Measurements from ENCODE around the gene ZNF850. TPM values are rescaled to one million over a fixed set of nuclear protein-coding genes. Genes with fewer than 3 reads are reported as not detected.
"Not testable (repeated sequence)": the region's sequence is repeated elsewhere in the genome, so short reads cannot be mapped to it uniquely, and the experiment has no call there.

Gene ZNF850
- total and polyA plus RNA-seq, 2 donors: 0.78 to 1.7 TPM

DNA sequence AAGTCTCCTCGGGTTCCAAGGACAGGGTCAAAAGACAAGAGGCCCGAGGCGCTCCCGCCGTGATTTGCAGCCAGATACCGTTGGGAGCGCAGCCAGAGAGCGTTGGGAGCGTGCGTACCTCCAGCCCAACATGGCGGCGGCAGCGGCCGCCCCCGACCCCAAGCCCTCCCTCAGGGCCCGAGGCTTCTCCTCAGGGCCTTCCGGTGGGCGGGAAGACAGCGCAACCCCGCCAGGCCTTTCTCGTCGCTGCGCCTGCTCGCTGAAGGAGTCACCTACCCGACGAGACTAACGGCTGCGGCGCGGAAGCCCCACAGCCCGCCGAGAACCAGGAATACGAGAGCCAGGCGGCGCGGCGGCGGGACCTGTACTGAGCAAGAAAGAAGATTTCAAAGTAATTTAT is 3.2 kb upstream of the ZNF850 start:
- Histone ChIP-seq H3K27ac (ENCODE audit: low read depth in 1 of 2, low read length in 1 of 2) (no peak overlapping the region), H3K4me1 (ENCODE audit: control insufficient read depth in 2 of 2, insufficient read depth in 2 of 2, low read length in 2 of 2) (peaks cover 7 to 12% of the 10 kb centered on the region in 2 donors), H3K4me3 (ENCODE audit: low read length in 2 of 2) (peak overlapping the region in 1 of 2 donors; percentile 13), H3K9me3 (ENCODE audit: control insufficient read depth in 2 of 2, insufficient read depth in 1 of 2, low read length in 1 of 2) (peaks cover 3 to 37% of the 10 kb centered on the region in 2 donors), H3K36me3 (ENCODE audit: control insufficient read depth in 2 of 2, insufficient read depth in 2 of 2, low read length in 1 of 2) (no peaks in the 10 kb centered on the region), H3K27me3 (ENCODE audit: control insufficient read depth in 2 of 2, insufficient read depth in 1 of 2, low read length in 1 of 2) (no peaks in the 10 kb centered on the region)
- 56% methylated on average over 38 of the region's 38 CpGs for WGBS
- no peak for DNase-seq (ENCODE audit: low read depth in 6 of 9, low spot score in 9 of 9)

DNA sequence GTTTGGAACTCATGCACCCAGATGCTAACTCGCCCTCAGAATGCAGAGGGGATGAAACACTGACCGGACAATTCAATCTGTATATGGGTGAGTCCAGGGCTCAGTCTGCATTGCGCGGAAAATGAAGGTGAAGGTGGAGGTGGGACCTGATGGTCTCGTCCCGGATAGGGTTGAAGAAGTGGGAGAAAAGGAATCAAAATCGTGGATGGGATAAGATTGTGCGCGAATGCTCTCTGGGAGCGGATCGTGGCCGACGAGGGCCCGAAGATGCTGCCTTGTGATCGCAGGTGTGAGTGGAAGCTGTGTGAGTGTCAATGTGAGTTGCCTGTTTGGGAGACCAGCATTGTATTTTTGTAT is 594 bp upstream of the ZNF850 start:
- H3K4me3 ChIP-seq (ENCODE audit: low read length in 2 of 2): peak overlapping the region; percentile 75 to 81
- H3K4me1 ChIP-seq (ENCODE audit: control insufficient read depth in 2 of 2, insufficient read depth in 2 of 2, low read length in 2 of 2): peaks cover 7 to 12% of the 10 kb centered on the region in 2 donors
- peaks cover 3 to 42% of the 10 kb centered on the region in 2 donors for H3K9me3 ChIP-seq (ENCODE audit: control insufficient read depth in 2 of 2, insufficient read depth in 1 of 2, low read length in 1 of 2)
- DNase-seq (ENCODE audit: low read depth in 6 of 9, low spot score in 9 of 9): no peak
- WGBS: 5% methylated on average over 15 of the region's 15 CpGs
- no peak overlapping the region for H3K27ac ChIP-seq (ENCODE audit: low read depth in 1 of 2, low read length in 1 of 2)
- H3K36me3 ChIP-seq (ENCODE audit: control insufficient read depth in 2 of 2, insufficient read depth in 2 of 2, low read length in 1 of 2): no peaks in the 10 kb centered on the region
- no peaks in the 10 kb centered on the region for H3K27me3 ChIP-seq (ENCODE audit: control insufficient read depth in 2 of 2, insufficient read depth in 1 of 2, low read length in 1 of 2)

GRCh38 chr19:36771261-36772231 is 1.1 kb downstream of the ZNF850 start:
- Histone ChIP-seq H3K27ac (ENCODE audit: low read depth in 1 of 2, low read length in 1 of 2) (peak overlapping the region; percentile 43 to 79), H3K4me3 (ENCODE audit: low read length in 2 of 2) (peak overlapping the region; percentile 75 to 81), H3K9me3 (ENCODE audit: control insufficient read depth in 2 of 2, insufficient read depth in 1 of 2, low read length in 1 of 2) (peaks cover 3 to 45% of the 10 kb centered on the region in 2 donors), H3K4me1 (ENCODE audit: control insufficient read depth in 2 of 2, insufficient read depth in 2 of 2, low read length in 2 of 2) (peaks cover 7 to 12% of the 10 kb centered on the region in 2 donors), H3K27me3 (ENCODE audit: control insufficient read depth in 2 of 2, insufficient read depth in 1 of 2, low read length in 1 of 2) (no peaks in the 10 kb centered on the region), H3K36me3 (ENCODE audit: control insufficient read depth in 2 of 2, insufficient read depth in 2 of 2, low read length in 1 of 2) (no peaks in the 10 kb centered on the region)
- DNase-seq (ENCODE audit: low read depth in 6 of 9, low spot score in 9 of 9): peak in 5 of 9 donors; percentile 10 to 47 (median 24)
- 7% methylated on average over 29 of the region's 29 CpGs for WGBS

DNA sequence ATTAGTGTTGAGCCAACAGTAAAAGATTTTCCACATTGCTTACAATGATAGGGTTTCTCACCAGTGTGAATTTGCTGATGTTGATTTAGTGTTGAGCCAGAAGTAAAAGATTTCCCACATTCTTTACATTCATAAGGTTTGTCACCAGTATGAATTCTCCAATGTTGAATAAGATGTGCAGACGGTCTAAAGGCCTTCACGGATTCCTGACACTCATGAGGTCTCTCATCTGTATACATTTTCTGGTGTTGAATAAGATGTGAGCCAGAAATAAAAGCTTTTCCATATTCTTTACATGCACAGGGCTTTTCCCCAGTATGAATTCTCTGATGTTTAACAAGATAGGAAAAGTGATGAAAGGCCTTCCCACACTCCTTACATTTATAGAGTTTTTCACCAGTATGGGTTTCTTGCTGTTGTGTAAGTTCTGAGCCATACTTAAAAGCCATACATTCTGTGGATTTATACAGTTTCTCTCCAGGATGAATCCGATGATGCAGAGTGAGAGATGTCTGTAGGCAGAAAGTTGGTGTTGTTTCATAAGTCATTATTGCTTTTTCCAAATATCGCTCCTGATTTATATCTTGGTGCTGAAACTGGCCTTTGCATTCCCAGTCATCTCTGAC is 22.4 kb downstream of the ZNF850 start:
- peaks cover 25 to 37% of the 10 kb centered on the region in 2 donors for H3K36me3 ChIP-seq (ENCODE audit: control insufficient read depth in 2 of 2, insufficient read depth in 2 of 2, low read length in 1 of 2)
- no peaks in the 10 kb centered on the region for H3K27me3 ChIP-seq (ENCODE audit: control insufficient read depth in 2 of 2, insufficient read depth in 1 of 2, low read length in 1 of 2)
- no peak for DNase-seq (ENCODE audit: low read depth in 6 of 9, low spot score in 9 of 9)
- no peak overlapping the region for H3K4me3 ChIP-seq (ENCODE audit: low read length in 2 of 2)
- WGBS: over 99% methylated on average over 4 of the region's 4 CpGs
- no peaks in the 10 kb centered on the region for H3K4me1 ChIP-seq (ENCODE audit: control insufficient read depth in 2 of 2, insufficient read depth in 2 of 2, low read length in 2 of 2)
- no peak overlapping the region for H3K27ac ChIP-seq (ENCODE audit: low read depth in 1 of 2, low read length in 1 of 2)
- peaks cover 23 to 26% of the 10 kb centered on the region in 2 donors for H3K9me3 ChIP-seq (ENCODE audit: control insufficient read depth in 2 of 2, insufficient read depth in 1 of 2, low read length in 1 of 2)

DNA sequence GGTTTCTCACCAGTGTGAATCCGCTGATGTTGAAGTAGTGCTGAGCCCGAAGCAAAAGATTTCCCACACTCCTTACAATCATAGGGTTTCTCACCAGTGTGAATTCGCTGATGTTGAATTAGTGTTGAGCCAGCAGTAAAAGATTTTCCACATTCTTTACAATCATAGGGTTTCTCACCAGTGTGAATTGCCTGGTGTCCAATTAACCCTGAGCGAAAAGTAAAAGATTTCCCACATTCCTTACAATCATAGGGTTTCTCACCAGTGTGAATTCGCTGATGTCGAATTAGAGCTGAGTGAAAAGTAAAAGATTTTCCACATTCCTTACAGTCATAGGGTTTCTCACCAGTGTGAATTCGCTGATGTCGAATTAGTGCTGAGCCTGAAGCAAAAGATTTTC is 23.0 kb downstream of the ZNF850 start:
- peaks cover 25 to 26% of the 10 kb centered on the region in 2 donors for H3K9me3 ChIP-seq (ENCODE audit: control insufficient read depth in 2 of 2, insufficient read depth in 1 of 2, low read length in 1 of 2)
- WGBS: 97% methylated on average over 8 of the region's 8 CpGs
- H3K4me1 ChIP-seq (ENCODE audit: control insufficient read depth in 2 of 2, insufficient read depth in 2 of 2, low read length in 2 of 2); DNase-seq (ENCODE audit: low read depth in 6 of 9, low spot score in 9 of 9); H3K27ac ChIP-seq (ENCODE audit: low read depth in 1 of 2, low read length in 1 of 2); H3K4me3 ChIP-seq (ENCODE audit: low read length in 2 of 2); H3K27me3 ChIP-seq (ENCODE audit: control insufficient read depth in 2 of 2, insufficient read depth in 1 of 2, low read length in 1 of 2): not testable (repeated sequence)
- peaks cover 25 to 35% of the 10 kb centered on the region in 2 donors for H3K36me3 ChIP-seq (ENCODE audit: control insufficient read depth in 2 of 2, insufficient read depth in 2 of 2, low read length in 1 of 2)

- Histone ChIP-seq H3K27ac (ENCODE audit: low read depth in 1 of 2, low read length in 1 of 2) (no peak overlapping the region), H3K4me1 (ENCODE audit: control insufficient read depth in 2 of 2, insufficient read depth in 2 of 2, low read length in 2 of 2) (no peaks in the 10 kb centered on the region), H3K4me3 (ENCODE audit: low read length in 2 of 2) (no peak overlapping the region), H3K9me3 (ENCODE audit: control insufficient read depth in 2 of 2, insufficient read depth in 1 of 2, low read length in 1 of 2) (peaks cover 28 to 32% of the 10 kb centered on the region in 2 donors), H3K36me3 (ENCODE audit: control insufficient read depth in 2 of 2, insufficient read depth in 2 of 2, low read length in 1 of 2) (peaks cover 25 to 34% of the 10 kb centered on the region in 2 donors), H3K27me3 (ENCODE audit: control insufficient read depth in 2 of 2, insufficient read depth in 1 of 2, low read length in 1 of 2) (no peaks in the 10 kb centered on the region)
- DNase-seq (ENCODE audit: low read depth in 6 of 9, low spot score in 9 of 9): no peak
- WGBS: 98% methylated on average over 10 of the region's 10 CpGs
These were observed 24.0 kb downstream of the ZNF850 start for GRCh38 chr19:36748431-36749275.

DNA sequence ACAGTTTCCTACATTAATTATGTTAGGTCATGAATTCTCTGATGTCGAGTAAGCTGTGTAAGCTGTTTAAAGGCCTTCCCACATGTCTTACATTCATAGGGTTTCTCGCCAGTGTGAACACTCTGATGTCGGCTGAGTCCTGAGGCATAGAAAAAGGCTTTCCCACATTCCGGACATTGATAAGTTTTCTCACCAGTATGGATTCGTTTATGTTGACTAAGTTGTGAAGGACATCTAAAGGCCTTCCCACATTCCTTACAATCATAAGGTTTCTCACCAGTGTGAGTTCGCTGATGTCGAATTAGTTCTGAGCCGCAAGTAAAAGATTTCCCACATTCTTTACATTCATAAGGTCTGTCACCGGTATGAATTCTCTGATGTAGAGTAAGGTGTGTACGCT is 24.9 kb downstream of the ZNF850 start:
- no peak for DNase-seq (ENCODE audit: low read depth in 6 of 9, low spot score in 9 of 9)
- Histone ChIP-seq H3K36me3 (ENCODE audit: control insufficient read depth in 2 of 2, insufficient read depth in 2 of 2, low read length in 1 of 2) (peaks cover 25 to 34% of the 10 kb centered on the region in 2 donors), H3K27ac (ENCODE audit: low read depth in 1 of 2, low read length in 1 of 2) (no peak overlapping the region), H3K4me1 (ENCODE audit: control insufficient read depth in 2 of 2, insufficient read depth in 2 of 2, low read length in 2 of 2) (no peaks in the 10 kb centered on the region), H3K9me3 (ENCODE audit: control insufficient read depth in 2 of 2, insufficient read depth in 1 of 2, low read length in 1 of 2) (peaks cover 29 to 30% of the 10 kb centered on the region in 2 donors), H3K27me3 (ENCODE audit: control insufficient read depth in 2 of 2, insufficient read depth in 1 of 2, low read length in 1 of 2) (no peaks in the 10 kb centered on the region), H3K4me3 (ENCODE audit: low read length in 2 of 2) (no peak overlapping the region)
- WGBS: 98% methylated on average over 10 of the region's 10 CpGs

DNA sequence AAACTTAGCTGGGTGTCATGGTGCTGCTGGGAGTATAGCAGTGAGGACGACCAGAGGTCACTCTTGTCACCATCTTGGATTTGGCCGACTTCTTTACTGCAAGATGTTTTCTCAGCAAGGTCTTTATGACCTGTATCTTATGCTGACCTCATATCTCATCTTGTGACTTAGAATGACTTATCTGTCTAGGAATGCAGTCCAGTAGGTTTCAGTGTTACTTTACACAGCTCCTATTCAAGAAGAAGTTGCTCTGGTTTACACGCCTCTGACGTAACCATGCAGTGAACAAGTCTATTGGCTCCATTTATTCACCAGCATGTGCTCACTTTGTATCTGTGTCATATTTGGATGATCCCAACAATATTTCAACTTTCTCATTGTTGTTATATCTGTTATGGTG is 26.7 kb downstream of the ZNF850 start:
- H3K36me3 ChIP-seq (ENCODE audit: control insufficient read depth in 2 of 2, insufficient read depth in 2 of 2, low read length in 1 of 2): peaks cover 25 to 31% of the 10 kb centered on the region in 2 donors
- H3K4me3 ChIP-seq (ENCODE audit: low read length in 2 of 2): no peak overlapping the region

More for the DNA sequence above, 26.7 kb downstream of the ZNF850 start:
- Histone ChIP-seq H3K27me3 (ENCODE audit: control insufficient read depth in 2 of 2, insufficient read depth in 1 of 2, low read length in 1 of 2) (no peaks in the 10 kb centered on the region), H3K4me1 (ENCODE audit: control insufficient read depth in 2 of 2, insufficient read depth in 2 of 2, low read length in 2 of 2) (no peaks in the 10 kb centered on the region), H3K27ac (ENCODE audit: low read depth in 1 of 2, low read length in 1 of 2) (no peak overlapping the region), H3K9me3 (ENCODE audit: control insufficient read depth in 2 of 2, insufficient read depth in 1 of 2, low read length in 1 of 2) (peaks cover 30 to 40% of the 10 kb centered on the region in 2 donors)
- WGBS: 98% methylated on average over 4 of the region's 4 CpGs
- no peak for DNase-seq (ENCODE audit: low read depth in 6 of 9, low spot score in 9 of 9)

All from thymus (tissue), 11 donors.